GM20000 (cell line): Measurements from ENCODE around the gene RSRC2.
"Not testable (repeated sequence)": the region's sequence is repeated elsewhere in the genome, so short reads cannot be mapped to it uniquely, and the experiment has no call there.

Experiments
- DNase-seq: peaks from one replicate; pipeline ENCODE4 v3.0.0; 2012; ENCODE audit warnings: low spot score
- CTCF ChIP-seq: IDR thresholded peaks from 2 replicates; pipeline ENCODE4 v1.5.1; 2012; ENCODE audit warnings: mild to moderate bottlenecking, control low read depth; ENCODE audit errors: extremely low read depth, missing control alignments

The RSRC2 gene

DNA sequence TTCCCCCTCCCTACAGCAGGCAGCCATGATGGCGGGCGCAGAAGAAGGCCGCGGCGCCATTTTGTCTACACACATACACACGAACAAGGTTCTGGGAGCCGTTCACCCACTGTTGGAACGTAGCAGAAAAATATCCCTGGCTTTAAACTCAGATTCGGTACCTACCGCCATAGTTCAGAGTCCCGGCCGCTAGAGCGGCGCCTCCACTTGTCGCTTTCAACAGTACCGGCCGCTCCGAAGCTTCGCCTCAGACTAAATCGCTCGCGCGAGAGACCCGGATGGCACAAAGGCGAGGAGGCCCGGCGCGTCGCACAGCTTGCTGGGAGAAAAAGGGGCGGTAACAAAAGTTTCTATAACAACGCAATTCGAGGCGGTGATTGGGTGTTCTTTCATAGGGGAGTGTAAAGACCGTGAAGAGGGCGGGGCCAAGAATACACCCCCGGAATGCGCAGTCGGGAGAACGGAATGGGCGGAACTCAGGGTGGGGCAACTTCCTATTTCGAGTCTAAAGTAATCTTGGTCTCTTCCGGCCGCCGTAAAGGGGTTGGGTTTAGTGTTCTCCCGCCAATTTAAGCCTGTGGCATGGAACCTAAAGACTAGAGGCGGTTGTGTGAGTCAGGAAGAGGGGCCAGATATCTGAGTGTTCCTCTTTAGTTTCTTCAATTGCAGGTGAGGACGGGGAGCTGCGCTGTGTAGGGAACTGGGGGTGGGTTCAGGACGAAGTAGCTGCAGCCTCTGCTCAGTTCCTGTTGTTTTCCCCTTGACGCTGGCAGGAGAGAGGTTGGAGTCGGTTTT is at the start of gene RSRC2, which contains the start of gene KNTC1:
Gene RSRC2, minus strand, starts transcription at position 254 of the 795 bp plus-strand sequence. Its CDS starts 83 bp downstream, at position 171.
Gene KNTC1, plus strand, starts transcription at position 567 of the 795 bp plus-strand sequence. CDS start 2,815 bp downstream, outside the sequence.
- peak; percentile 92 for DNase-seq
- no peak for TF ChIP-seq CTCF

DNA sequence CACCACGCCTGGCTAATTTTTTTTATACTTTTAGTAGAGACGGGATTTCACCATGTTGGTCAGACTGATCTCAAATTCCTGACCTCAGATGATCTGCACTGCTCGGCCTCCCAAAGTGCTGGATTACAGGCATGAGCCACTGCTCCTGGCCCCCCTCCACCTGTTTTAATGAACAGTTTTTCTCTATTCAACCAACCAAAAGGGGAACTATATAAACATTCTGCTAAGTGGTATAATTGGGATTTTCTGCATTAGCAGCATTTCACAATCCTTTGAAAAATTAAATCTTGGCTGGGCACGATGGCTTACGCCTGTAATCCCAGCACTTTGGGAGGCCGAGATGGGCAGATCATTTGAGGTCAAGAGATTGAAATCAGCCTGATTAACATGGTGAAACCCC is 45.1 kb upstream of the RSRC2 start:
- DNase-seq, result no peak
- TF ChIP-seq CTCF, result no peak

DNA sequence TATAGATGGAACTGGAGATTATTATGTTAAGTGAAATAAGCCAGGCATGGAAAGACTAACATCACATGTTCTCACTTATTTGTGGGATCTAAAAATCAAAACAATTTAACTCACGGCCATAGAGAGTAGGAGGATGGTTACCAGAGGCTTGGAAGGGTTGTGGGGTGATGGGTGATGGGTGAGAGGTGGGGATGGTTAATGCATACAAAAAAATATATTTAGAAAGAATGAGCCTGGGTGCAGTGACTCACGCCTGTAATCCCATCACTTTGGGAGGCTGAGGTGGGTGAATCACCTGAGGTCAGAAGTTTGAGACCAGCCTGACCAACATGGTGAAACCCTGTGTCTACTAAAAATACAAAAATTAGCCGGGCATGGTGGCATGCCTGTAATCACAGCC is 43.3 kb upstream of the RSRC2 start:
- DNase-seq, result not testable (repeated sequence)

- TF ChIP-seq CTCF, result no peak
- DNase-seq, result no peak
Observed at GRCh38 chr12:122569288-122569687, 42.6 kb upstream of the RSRC2 start.

DNA sequence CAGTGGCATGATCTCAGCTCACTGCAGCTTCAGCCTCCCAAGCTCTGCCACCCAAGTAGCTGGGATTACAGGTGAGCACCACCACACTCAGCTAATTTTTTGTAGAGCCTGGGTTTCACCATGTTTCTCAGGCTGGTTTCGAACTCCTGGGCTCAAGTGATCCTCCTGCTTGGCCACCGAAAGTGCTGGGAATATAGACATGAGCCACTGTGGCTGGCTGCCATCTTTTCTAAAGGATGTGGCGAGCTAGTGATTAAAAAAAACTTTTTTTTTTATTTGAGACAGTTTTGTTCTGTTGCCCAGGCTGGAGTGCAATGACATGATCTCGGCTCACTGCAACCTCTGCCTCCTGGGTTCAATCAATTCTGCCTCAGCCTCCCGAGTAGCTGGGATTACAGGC is 40.1 kb upstream of the RSRC2 start:
- DNase-seq, result not testable (repeated sequence)

- no peak for TF ChIP-seq CTCF
- no peak for DNase-seq
Observed at GRCh38 chr12:122563361-122563760, 36.6 kb upstream of the RSRC2 start.

- no peak for DNase-seq
- no peak for TF ChIP-seq CTCF
Observed at GRCh38 chr12:122560138-122560537, 33.4 kb upstream of the RSRC2 start.

GRCh38 chr12:122558745-122559641 is 32.3 kb upstream of the RSRC2 start:
- DNase-seq, result peak; percentile 17

More at GRCh38 chr12:122558745-122559641, 32.3 kb upstream of the RSRC2 start:
- no peak for TF ChIP-seq CTCF
